Testis (tissue), 3 donors: ENCODE data around the gene OTUD3. TPM values are rescaled to one million over a fixed set of nuclear protein-coding genes. Genes with fewer than 3 reads are reported as not detected.
"Not testable (repeated sequence)": the region's sequence is repeated elsewhere in the genome, so short reads cannot be mapped to it uniquely, and the experiment has no call there.

Experiments used
- DNase-seq: peaks from one replicate; pipeline ENCODE4 v3.0.0-alpha.2; 2019
- H3K27ac ChIP-seq, 2 donors: fragments of 200-600 bp; sonication (generic); one replicate each; pipeline ENCODE4 v1.5.1; 2019
- H3K27me3 ChIP-seq: fragments of 200-600 bp; sonication (generic); one replicate; pipeline ENCODE4 v1.5.1; 2019
- H3K36me3 ChIP-seq: fragments of 200-600 bp; sonication (generic); one replicate; pipeline ENCODE4 v1.5.1; 2017; ENCODE audit warnings: low read depth; ENCODE audit errors: missing control alignments
- H3K4me1 ChIP-seq: fragments of 200-600 bp; sonication (generic); one replicate; pipeline ENCODE4 v1.5.1; 2019
- H3K4me3 ChIP-seq, 2 donors: fragments of 200-600 bp; sonication (generic); one replicate each; pipeline ENCODE4 v1.5.1; 2017 to 2019
- H3K9me3 ChIP-seq: fragments of 200-600 bp; sonication (generic); one replicate; pipeline ENCODE4 v1.5.1; 2017
- POLR2A ChIP-seq: fragments of 450-650 bp; IDR thresholded peaks from one replicate; pipeline ENCODE4 v1.6.1; 2017; ENCODE audit warnings: antibody characterized with exemption, mild to moderate bottlenecking, moderate library complexity
- WGBS, 2 donors: methylation state at CpG; one replicate each; pipeline ENCODE4 v1.1.5; 2018; 5-methylcytosine and 5-hydroxymethylcytosine counted together
- intact Hi-C: fragments of 100-400 bp; cut with DNase I; formaldehyde crosslinking; loops from one replicate; pipeline ENCODE4 v1.15.1; 2023; ENCODE audit warnings: low total_unique reads
- polyA plus RNA-seq: library from polyadenylated mRNA; stranded (reverse); fragments of 350-450 nt; fragmentation: Illumina TruSeq; extraction: RNeasy Lipid Tissue Mini Kit (QIAGEN cat#74804); gene quantifications from one replicate; pipeline ENCODE4 v1.2.3, GENCODE V29; 2014; ENCODE audit warnings: low read depth, low replicate concordance; ENCODE audit not compliant: insufficient read depth
- total RNA-seq, 2 donors: library from RNA; depleted of rRNA; stranded (reverse); fragments of >200 nt; gene quantifications; one replicate each; pipeline ENCODE4 v1.2.3, GENCODE V29; 2016
- TF ChIP-seq, protein P1 (sequence below), 3 experiments: fragments of 450-650 bp in 2 of 3; fragments of 200-600 bp in 1 of 3; sonication (generic) in 1 of 3; IDR thresholded peaks; one replicate each; pipeline ENCODE4 v1.5.1; 2016 to 2019; ENCODE audit warnings: antibody characterized with exemption in 3 of 3, mild to moderate bottlenecking in 2 of 3, moderate library complexity in 1 of 3

OTUD3 gene
- total and polyA plus RNA-seq, 3 donors from 2014 or later, result 22.8 to 37.6 (median 29.7) TPM

DNA sequence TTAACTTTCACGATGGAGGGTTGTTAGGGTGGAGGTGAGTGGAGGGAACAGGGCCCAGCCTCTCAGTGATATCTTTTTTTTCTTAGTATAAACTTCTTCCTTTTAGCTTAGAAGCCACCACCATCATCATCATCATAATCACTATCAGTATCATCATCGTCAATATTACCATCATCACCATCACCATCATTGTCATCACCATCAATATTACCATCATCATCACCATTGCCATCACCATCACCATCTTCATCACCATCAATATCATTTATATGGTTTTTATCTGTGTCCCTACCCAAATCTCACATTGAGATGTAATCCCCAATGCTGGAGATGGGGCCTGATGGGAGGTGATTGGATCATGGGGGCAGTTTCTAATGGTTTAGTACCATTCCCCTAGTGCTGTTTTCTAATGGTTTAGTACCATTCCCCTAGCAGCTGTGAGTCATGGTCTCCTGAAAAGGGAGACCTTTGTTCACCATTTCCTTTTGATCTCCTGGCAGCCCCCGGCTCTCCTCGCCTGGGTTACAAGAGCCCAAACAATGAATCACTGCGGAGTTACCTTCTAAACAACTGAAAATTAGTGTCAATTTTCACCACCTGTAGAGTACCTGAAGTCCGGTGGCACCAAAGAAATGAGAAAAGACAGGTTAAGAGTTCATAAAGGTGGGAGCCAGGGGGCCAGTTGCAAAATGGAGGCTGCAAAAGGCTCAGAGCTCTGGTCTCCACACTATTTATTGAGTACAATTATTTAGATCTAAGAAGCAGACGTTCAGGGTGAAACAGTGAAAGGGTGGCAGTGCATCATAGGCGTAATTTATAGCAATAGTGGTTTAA is 44.3 kb downstream of the OTUD3 start:
- WGBS, 2 donors, result 63 to 70% methylated on average over 8 of the region's 8 CpGs
- H3K27me3 ChIP-seq, result no peaks in the 10 kb centered on the region
- H3K4me3 ChIP-seq, result no peak overlapping the region
- H3K9me3 ChIP-seq, result no peaks in the 10 kb centered on the region
- H3K27ac ChIP-seq, result peak overlapping the region; percentile 31 to 59
- intact Hi-C loops, result loop anchor here (10.0 kb wide), 1 partner anchor 568 kb away; no protein-coding TSS in a partner anchor
- peaks cover 34% of the 10 kb centered on the region for H3K4me1 ChIP-seq
- TF ChIP-seq, protein P1, sequence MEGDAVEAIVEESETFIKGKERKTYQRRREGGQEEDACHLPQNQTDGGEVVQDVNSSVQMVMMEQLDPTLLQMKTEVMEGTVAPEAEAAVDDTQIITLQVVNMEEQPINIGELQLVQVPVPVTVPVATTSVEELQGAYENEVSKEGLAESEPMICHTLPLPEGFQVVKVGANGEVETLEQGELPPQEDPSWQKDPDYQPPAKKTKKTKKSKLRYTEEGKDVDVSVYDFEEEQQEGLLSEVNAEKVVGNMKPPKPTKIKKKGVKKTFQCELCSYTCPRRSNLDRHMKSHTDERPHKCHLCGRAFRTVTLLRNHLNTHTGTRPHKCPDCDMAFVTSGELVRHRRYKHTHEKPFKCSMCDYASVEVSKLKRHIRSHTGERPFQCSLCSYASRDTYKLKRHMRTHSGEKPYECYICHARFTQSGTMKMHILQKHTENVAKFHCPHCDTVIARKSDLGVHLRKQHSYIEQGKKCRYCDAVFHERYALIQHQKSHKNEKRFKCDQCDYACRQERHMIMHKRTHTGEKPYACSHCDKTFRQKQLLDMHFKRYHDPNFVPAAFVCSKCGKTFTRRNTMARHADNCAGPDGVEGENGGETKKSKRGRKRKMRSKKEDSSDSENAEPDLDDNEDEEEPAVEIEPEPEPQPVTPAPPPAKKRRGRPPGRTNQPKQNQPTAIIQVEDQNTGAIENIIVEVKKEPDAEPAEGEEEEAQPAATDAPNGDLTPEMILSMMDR (IDR thresholded peaks at IDR 0.05), result no peak
- TF ChIP-seq POLR2A, result no peak
- DNase-seq, result no peak
- no peaks in the 10 kb centered on the region for H3K36me3 ChIP-seq

DNA sequence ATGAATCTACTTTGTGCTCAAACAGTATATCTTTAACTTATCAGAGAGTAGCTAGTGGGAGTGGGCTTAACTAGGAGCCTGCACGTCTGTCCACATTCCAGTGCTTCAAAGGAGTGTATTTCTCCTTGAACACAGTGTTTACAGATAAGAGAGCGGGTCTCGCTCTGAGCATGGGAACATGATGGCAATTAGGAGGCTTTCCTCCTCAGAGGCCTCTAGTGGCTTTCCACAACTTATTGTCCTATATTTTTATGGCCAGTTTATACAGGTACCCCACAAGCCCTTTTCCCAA is 44.9 kb downstream of the OTUD3 start:
- H3K27me3 ChIP-seq, H3K4me3 ChIP-seq, H3K36me3 ChIP-seq, H3K9me3 ChIP-seq: not testable (repeated sequence)
- 52 to 56% methylated on average over 3 of the region's 3 CpGs for WGBS, 2 donors
- intact Hi-C loops, result loop anchor here (10.0 kb wide), 1 partner anchor 568 kb away; no protein-coding TSS in a partner anchor
- peaks cover 28% of the 10 kb centered on the region for H3K4me1 ChIP-seq
- DNase-seq, result peak; percentile 48
- H3K27ac ChIP-seq, result peak overlapping the region in 1 of 2 donors; percentile 50

DNA sequence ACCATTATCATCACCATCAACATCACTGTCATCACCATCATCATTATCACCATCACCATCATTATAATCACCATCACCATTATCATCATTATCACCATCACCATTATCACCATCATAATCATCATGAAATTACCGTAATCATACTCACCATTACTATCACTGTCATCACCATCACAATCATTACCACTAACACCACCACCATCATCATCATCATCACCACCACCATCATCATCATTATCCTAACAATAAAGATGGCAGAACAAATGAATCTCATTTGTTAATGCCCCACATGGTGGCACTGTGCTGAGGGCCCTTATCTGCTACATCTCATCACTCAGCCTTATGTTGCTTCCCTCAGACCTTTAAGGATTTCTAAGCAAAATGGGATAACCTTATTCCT is 50.7 kb downstream of the OTUD3 start:
- Histone ChIP-seq H3K4me1 (peaks cover 1% of the 10 kb centered on the region), H3K27ac (no peak overlapping the region), H3K27me3 (no peaks in the 10 kb centered on the region), H3K4me3 (no peak overlapping the region), H3K36me3 (no peaks in the 10 kb centered on the region), H3K9me3 (no peaks in the 10 kb centered on the region)
- WGBS, 2 donors, result 0% methylated on average over 1 of the region's 1 CpG
- intact Hi-C loops, result no loop called here
- DNase-seq, result no peak
- TF ChIP-seq, protein P1 (IDR thresholded peaks at IDR 0.05), result no peak
- TF ChIP-seq POLR2A, result no peak

DNA sequence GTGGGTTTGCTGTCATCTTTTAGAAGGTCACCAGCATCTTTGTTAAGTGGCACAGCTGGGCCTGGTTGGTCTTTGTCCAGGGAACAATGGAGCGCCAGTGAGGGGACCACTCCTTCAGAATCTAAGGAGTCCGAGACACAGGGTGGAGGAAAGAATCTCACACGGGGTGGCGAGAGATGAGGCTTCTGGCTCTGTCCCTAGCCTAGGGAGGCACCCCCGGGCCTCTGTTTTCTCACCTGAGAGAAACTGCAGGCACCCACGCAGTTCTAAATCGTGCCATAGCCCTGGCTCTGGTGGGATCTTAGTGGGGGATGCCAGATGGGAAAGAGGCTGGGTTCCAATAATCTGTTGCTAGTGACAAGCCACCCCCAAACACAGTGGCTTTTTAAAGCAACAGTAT is 52.1 kb downstream of the OTUD3 start:
- no peaks in the 10 kb centered on the region for H3K27me3 ChIP-seq
- WGBS, 2 donors, result 82 to 92% methylated on average over 7 of the region's 7 CpGs
- no peak overlapping the region for H3K4me3 ChIP-seq
- no peaks in the 10 kb centered on the region for H3K9me3 ChIP-seq
- no peak for TF ChIP-seq POLR2A
- TF ChIP-seq, protein P1 (IDR thresholded peaks at IDR 0.05), result no peak
- intact Hi-C loops, result no loop called here
- H3K4me1 ChIP-seq, result no peaks in the 10 kb centered on the region
- DNase-seq, result no peak
- no peaks in the 10 kb centered on the region for H3K36me3 ChIP-seq
- H3K27ac ChIP-seq, result no peak overlapping the region

DNA sequence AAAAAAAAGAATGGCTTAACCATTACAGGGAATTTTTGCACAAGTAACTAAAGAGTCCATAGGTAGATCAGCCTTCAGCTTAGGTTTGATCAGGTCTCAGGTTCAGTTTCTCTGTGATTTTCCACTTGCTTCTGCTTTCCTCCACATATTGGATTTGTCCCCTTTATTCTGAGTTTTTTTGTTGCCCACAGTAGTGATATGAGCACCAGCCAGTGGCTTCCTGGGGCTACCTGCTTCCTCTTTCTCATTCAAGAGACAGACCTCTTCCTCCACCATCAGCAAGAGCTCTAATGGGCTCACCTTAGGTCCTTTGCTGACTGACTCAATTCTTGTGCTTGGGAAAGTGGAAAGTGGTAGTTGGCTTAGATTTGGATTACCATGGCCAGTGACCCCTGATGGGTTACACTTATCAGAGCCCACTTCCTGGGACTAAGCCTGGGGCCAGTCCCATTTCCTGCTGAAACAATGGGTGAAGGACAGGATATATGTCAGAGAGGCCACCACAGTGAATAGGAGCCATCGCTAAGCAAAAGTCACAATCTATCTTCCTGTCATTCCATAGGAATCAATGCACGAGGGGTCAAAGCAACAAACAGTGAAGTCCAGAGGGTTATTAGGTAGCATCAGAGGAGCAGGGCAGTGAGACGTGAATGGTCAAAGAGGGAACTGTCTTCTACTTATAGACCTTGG is 54.0 kb downstream of the OTUD3 start:
- no peaks in the 10 kb centered on the region for H3K9me3 ChIP-seq
- DNase-seq, result no peak
- no peaks in the 10 kb centered on the region for H3K4me1 ChIP-seq
- WGBS, 2 donors, result 90 to 93% methylated on average over 3 of the region's 3 CpGs
- H3K27ac ChIP-seq, result no peak overlapping the region
- intact Hi-C loops, result no loop called here
- no peak for TF ChIP-seq POLR2A
- TF ChIP-seq, protein P1 (IDR thresholded peaks at IDR 0.05), result no peak
- no peak overlapping the region for H3K4me3 ChIP-seq
- H3K27me3 ChIP-seq, result no peaks in the 10 kb centered on the region
- H3K36me3 ChIP-seq, result no peaks in the 10 kb centered on the region
